ENCODE results near the gene SWI5.

DNA sequence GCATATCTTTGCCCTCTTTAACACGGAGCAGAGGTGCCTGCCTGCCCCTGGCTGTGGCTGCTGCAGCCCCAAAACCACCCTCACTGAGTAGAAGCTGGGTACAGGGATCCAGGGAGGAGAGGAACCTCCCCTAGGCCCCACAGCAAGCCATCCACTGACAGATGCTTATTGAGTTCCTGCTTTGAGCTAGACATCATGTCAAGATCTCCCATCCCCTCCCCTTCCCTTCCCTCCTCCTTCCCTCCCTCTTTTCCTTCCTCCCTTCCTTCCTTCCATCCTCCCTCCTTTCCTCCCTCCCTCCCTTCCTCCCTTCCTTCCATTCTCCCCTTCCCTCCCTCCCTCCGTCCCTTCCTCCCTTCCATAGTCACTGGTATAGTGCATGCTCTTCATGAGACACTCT is 29.6 kb upstream of the SWI5 start:
- TF ChIP-seq GATA2 (IDR thresholded peaks at IDR 0.05; ENCODE audit: low read depth, low read length), result no peak
- TF ChIP-seq GATA3 (IDR thresholded peaks at IDR 0.05; ENCODE audit: low read depth, low read length), result no peak

All from SH-SY5Y (cell line).